Sigmoid colon (tissue), 4 donors: ENCODE results near the gene SLC8A2.

Source experiments
- POLR2A ChIP-seq, 2 donors: fragments of 450-650 bp; IDR thresholded peaks; one replicate each; pipeline ENCODE4 v1.6.1; 2016; ENCODE audit warnings: antibody characterized with exemption in 2 of 2, mild to moderate bottlenecking in 2 of 2, moderate library complexity in 2 of 2
- POLR2AphosphoS5 ChIP-seq, 4 donors: sonication (generic); formaldehyde crosslinking; IDR thresholded peaks; one replicate each; pipeline ENCODE4 v1.6.1; 2017; ENCODE audit warnings: antibody characterized with exemption in 4 of 4
- TF ChIP-seq, protein P1 (sequence below), 4 experiments: fragments of 450-650 bp in 3 of 4; fragments of 200-600 bp in 1 of 4; IDR thresholded peaks; one replicate each; pipeline ENCODE4 v1.5.1; 2016 to 2019; ENCODE audit warnings: antibody characterized with exemption in 4 of 4, mild to moderate bottlenecking in 3 of 4, moderate library complexity in 2 of 4

DNA sequence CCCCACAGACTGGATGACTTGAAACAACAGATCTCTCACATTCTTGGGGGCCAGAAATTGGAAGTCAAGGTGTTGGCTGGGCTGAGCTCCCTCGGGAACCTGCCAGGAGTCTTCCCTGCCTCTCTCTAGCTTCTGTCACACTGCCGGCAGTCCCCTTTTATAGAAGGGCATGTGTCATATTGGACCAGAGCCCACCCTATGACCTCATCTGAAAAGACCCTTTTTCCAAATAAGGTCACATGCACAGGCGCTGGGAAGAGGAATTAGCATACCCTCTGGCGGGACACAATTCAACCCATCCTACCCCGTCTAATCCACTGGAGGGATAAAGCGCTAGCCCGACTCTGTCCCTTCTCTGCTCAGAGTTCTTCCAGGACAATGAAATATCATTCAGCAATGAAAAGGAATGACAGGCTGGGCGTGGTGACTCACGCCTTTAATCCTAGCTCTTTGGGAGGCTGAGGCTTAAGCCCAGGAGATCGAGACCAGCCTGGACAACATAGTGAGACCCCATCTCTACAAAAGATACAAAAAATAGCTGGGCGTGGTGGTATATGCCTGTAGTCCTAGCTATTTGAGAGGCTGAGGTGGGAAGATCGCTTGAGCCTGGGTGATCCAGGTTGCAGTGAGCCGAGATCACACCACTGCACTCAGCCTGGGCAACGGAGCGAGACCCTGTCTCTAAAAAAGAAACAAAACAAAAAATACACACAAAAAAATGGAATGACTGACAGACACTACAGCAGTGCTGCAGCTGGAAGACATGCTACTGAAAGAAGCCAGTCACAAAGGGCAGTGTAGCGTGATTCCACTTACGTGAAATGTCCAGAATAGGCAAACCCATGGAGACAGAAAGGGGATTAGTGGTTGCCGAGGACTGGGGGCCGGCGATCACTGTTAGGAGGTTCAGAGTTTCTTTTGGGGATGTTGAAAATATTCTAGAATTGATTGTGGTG is 80.9 kb downstream of the SLC8A2 start:
- TF ChIP-seq POLR2A (IDR thresholded peaks at IDR 0.05) = no peak
- TF ChIP-seq, protein P1, sequence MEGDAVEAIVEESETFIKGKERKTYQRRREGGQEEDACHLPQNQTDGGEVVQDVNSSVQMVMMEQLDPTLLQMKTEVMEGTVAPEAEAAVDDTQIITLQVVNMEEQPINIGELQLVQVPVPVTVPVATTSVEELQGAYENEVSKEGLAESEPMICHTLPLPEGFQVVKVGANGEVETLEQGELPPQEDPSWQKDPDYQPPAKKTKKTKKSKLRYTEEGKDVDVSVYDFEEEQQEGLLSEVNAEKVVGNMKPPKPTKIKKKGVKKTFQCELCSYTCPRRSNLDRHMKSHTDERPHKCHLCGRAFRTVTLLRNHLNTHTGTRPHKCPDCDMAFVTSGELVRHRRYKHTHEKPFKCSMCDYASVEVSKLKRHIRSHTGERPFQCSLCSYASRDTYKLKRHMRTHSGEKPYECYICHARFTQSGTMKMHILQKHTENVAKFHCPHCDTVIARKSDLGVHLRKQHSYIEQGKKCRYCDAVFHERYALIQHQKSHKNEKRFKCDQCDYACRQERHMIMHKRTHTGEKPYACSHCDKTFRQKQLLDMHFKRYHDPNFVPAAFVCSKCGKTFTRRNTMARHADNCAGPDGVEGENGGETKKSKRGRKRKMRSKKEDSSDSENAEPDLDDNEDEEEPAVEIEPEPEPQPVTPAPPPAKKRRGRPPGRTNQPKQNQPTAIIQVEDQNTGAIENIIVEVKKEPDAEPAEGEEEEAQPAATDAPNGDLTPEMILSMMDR (IDR thresholded peaks at IDR 0.05) = no peak
- no peak for TF ChIP-seq POLR2AphosphoS5 (IDR thresholded peaks at IDR 0.05)
